Activated gamma-delta T cell (primary cell): Measurements from ENCODE around the gene SPATA21.

Source experiments
- DNase-seq: peaks from one replicate; lab custom pipeline; 2025; lab: John Stamatoyannopoulos, UW

Gene SPATA21

DNA sequence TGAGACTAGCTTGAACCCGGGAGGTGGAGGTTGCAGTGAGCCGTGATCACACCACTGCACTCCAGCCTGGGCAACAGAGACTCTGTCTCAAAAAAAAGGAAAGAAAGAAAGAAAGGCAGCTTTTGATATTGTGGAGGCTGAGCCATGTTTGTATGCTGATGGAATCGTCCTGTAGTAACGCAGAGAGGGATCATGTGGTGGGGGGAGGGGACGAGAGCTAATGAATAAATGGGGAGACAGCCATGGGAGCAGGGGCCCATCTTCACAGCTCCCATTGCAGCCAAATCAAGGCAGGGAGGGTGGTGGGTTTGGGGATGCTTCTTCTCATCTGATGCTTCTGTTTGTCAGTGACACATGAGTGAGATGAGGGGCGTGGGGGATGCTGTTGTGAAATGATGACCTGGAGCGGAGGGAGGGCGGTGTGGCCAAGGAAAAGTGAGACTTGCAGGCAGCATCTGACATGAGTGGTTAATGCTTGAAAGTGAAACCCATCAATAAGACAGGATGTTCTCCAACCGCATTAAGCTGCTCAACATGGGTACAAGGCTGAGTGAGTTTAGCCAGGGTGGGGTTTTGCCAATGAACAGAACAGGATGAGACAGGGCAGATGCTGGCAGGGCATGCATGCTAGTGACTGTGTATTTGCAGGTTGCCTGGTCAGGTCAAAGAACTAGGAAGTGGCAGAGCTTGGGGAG is 16.7 kb downstream of the SPATA21 start:
- DNase-seq = no peak

DNA sequence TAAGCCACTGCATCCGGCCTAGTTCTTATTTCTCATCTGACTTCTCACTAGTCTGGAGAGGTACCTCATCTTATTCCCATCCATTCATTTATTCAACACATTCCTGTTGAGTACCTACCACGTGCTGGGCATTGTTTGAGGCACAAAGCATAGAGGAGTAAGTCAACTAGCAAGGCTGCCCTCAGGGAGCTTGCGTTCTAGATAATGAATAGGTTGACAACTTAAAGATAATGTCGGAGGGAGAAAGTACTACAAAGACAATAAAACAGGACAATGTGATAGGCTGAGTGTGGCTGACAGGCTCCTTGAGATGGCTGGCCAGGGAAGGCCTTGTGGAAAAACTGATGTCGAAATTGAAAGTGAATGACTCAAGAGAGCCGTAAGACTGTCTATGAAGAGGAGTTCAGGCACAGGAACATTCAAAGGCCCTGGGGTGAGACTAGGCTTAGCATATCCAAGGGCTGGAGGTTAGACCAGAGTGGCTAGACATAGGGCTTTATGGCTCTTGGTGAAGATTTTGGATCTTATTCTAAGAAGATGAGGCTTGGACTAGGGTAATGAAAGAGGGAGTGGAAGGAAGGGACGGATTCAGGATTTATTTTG is 18.3 kb downstream of the SPATA21 start:
- DNase-seq = no peak

DNA sequence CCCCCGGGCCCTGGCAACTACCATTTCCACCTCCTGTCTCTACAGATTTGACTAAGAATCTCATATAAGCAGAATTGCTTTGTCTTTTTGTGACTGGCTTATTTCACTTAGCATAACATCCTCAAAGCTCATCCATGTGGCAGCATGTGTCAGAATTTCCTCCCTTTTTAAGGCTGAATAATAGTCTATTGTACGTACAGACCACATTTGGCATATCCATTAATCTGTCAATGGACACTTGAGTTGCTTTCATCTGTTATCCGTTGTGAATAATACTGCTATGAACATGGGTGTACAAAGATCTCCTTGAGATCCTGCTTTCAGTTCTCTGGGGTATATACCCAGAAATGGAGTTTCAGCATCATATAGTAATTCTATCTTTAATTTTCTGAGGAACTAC is 24.0 kb downstream of the SPATA21 start:
- DNase-seq = no peak

DNA sequence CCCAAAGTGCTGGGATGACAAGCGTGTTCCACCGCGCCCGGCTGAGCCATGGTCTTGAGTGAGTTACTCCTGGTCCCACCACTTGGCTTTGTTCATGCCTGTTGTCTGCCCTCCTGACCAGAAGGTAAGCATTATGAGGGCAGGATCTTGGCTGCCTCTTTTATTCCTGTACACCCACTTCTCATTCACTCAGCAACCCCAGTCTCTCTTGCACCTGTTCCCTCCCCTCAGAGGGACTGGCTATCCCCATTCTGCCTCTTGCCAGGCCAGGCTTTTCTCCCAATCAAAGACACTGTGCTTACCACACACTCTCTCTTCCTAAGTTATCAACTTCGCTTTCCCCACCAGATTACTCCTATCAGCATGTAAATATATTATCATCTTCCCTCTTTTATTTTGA is 26.4 kb downstream of the SPATA21 start:
- DNase-seq = no peak

DNA sequence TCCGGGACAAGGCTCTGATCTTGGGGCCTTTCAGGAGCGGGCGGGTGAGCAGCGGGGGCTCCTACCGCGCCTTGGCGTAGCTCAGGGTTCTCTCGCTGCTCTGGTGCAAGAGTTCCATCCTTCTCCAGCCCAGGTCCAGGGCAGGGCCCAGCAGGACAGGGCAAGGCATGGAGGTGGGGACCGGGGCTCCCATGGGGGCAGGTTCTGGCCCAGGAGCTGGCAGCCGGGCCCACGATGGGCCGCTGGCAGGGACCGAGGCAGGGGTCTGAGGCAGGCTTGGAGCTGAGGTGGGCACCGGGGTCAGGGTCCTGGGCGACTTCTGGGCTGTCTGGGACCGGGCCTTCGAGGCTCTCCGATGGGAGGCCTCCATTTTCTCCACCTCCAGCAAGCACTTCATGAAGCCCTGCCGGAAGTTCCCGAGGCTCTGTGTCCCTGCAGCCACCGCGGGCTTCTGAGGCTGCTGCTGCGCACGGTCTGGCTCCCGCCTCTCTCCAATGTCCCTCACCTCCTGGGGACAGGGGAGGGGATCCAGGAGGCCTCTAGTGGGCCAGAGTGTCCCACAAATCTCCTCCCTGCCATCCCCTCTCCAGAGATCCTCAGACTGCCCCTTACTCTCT is 27.6 kb downstream of the SPATA21 start:
- DNase-seq = no peak

DNA sequence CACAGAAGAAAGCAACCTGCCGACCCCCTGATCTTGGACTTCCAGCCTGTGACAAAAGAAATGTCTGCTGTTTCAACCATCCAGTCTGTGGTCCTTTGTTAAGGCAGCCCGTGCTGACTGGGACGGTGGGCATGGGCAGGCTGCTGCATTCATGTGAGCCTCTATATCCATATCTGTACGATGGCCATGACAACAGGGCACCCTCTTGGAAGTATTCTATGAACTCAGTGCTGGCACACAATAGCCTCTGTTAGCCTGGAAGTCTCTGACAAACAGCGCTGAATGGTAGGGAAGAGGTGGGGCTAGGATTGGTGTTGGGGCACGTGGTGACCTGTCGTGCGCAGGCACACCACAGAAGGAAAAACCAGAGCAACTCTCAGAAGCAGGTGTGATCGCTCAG is 30.4 kb downstream of the SPATA21 start:
- no peak for DNase-seq

DNA sequence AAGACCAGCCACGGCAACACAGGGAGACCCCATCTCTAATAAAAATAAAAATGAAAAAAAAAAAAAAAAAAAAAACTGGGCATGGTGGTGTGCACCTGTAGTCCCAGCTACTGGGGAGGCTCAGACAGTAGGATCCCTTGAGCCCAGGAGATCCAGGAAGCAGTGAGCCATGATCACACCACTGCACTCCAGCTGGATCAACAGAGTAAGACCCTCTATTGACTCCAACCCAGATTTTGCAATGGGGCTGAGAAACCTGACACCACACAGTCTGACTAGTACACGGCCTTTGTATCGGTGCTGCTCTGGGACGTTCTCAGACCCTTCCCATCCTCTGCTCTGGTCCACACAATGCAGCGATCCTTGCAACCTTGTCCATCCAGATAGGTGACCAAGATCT is 31.8 kb downstream of the SPATA21 start:
- DNase-seq = no peak

DNA sequence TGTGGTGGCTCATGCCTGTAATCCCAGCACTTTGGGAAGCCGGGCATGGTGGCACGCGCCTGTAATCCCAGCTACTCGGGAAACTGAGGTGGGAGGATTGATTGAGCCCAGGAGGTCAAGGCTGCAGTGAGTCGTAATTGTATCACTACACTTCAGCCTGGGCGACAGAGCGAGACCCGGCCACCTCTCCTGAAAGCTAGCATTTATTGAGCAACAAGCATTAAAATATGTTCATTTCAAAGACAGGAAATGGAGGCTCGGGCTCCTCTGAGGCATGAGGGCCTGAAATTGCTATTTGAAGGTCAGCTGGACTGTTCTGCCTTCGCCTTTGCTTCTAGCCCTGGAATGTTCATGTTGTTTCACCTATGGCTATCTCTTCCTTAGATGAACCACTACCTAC is 34.5 kb downstream of the SPATA21 start:
- no peak for DNase-seq

DNA sequence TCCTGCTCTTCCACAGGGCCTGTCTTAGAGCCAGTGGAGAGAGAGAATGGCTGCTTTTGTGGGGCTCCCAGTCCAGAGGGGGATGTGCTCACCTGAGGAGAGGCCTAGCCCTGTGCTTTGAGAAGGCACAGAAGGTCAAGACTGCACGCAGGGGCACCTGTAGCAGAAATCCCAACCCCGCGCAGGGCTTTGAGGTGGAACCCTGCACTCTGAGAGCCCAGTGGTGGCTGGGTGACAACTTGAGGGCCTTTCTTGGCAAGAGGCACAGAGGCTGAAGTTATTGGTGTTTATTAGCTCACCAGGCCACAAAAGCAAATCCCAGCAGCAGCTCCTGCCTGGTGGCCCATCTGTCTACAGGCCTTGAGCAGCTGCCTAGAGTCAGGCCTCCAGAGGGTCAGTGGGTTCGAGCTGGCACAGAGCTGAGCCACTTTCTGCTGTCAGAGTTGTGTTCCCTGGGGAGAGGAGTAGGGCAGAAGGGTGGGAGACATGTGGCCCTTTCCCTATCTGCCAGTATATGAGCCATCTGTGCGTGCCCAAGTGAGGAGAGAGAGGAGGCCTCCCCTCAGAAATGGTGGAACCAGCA is 38.8 kb downstream of the SPATA21 start:
- DNase-seq = no peak

DNA sequence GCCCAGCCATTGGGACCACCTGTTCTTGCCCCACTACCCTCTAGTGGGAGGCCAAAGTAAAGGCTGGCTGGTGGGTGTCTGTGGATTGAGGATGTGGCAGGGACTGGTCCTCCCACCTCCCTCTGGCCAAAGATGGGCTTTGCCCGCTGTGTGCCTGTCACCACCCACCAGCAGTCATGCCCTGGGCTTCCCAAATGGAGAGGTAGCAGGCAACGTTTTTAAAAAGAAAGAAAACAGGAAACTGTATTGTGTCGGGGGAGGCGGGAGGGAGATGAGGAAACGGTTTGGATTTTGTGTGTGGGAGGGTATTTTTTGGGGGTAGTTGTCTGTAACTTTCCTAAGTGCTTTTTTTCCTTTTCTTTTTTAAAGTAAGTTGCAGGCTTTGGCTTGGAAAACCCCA is 40.1 kb downstream of the SPATA21 start:
- DNase-seq = no peak

DNA sequence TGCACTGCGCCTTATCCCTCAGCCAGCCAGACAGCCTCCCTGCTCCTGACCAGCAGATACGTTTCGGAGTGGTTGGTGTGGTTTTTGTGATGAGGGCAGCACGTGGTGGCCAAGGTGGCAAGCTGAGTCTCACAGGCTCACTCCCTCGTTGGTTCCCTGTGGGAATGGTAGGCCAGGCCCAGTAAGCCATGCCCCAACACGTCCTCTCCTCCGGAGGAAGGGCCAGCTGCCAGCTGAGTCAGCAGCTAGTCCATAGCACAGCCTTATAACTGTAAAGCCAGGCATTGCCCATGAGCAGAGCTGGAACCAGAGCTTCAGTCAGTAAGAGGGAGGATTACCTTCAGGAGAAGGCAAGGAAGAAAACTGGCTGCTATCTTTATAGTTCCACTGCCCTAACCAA is 40.6 kb downstream of the SPATA21 start:
- no peak for DNase-seq

DNA sequence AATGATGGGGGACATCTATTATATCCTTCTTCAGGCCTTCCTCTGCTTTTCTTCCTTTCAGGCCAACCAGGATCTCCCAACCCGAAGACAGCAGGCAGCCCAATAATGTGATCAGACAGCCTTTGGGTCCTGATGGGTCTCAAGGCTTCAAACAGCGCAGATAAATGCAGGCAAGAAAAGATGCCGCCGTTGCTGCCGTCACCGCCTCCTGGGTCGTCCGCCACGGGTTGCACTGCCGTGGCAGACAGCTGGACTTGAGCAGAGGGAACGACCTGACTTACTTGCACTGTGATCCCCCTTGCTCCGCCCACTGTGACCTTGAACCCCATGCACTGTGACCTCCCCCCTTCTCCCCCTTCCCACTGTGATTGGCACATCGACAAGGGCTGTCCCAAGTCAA is 42.2 kb downstream of the SPATA21 start:
- DNase-seq = no peak

DNA sequence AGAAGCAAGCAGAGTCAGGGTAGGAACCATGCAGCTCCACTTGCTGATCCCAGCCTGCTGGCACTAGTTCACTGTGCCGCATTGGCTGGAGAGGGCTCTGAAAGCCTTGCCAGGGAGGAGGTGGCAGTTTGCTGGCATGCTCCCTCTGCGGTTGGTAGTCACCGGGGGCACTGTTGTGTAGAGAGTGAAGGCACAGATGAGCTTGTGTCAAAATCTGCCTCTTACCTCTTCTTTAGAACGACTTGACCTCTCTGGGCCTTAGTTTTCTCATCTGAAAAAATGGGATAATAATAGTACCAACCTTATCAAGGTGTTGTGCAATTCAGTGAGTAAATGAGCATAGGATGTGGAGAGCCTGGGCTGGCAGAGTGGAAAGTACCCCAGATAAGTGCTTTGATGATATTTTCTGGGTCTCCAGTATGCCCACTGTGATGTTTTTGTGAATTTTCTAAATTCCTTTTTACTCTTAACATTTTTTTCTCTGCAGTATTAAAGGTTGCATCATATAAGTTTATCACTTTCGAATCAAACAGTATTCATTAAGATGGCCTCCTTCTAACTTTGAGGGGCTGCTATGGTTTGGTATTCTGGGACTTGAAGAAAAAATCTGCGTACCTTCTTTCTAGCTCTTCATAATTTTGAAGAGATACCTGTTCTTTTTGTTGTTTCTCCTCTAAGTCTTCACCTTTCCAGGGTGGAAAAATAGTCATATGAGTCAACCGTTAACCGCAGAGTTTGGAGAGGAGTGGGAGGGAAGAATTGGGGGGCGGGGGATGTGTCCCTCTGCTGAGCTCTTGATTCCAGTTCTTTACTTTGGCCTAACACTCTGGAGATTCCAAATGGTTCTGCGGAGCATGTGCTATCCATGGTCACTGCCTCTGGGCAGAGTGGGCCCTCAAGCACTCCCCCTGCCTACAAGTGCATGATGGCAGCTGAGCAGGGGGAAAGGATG is 43.4 kb downstream of the SPATA21 start:
- DNase-seq = no peak

DNA sequence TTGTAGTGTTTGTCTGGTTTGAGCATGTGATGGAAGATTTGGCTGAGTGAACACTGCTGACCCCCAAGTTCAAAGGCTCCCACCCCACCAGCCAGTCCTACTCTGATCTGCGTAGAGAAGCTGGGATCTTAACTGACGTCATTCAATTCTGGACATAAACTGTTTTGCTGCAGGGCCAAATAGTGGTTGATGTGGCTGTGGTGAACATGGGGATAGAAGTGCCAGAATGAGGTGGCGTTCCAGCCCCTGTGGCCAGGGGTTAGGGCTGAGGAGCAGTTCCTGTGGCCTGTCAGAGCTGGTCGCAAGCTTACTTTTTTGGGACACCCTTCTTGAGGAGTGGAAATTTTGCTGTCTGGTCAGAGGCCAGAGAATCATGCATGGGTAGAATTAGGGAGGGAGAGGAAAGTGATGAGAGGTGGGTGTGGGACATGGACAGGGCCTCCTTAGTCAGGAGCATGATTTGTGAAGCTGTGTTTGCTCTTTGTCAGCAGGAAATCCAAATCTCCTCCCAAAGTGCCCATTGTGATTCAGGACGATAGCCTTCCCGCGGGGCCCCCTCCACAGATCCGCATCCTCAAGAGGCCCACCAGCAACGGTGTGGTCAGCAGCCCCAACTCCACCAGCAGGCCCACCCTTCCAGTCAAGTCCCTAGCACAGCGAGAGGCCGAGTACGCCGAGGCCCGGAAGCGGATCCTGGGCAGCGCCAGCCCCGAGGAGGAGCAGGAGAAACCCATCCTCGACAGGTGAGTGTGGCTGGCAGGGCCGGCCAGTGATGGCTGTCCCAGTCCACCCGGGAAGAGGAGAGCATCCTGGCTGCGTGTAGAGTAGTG is 44.3 kb downstream of the SPATA21 start:
- no peak for DNase-seq

DNA sequence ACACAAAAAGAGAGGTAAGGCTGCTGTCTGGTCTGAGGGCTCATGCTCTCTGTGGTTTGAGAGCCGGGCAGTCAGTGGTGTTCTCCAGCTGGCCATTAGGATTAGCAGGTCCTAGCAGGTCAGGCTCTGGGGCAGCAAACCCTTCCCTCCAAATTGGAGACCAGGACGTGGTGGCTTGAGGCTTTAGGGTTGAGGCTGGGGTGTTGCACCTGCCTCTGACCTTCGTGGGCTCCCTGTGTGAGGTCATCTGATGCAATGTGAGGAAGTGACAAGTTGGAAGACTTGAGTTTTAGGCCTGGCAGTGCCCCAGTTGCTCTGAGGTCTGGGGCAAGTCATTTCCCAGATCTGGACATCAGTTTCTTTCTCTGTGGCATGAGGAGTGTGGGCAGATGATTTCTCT is 45.8 kb downstream of the SPATA21 start:
- no peak for DNase-seq

DNA sequence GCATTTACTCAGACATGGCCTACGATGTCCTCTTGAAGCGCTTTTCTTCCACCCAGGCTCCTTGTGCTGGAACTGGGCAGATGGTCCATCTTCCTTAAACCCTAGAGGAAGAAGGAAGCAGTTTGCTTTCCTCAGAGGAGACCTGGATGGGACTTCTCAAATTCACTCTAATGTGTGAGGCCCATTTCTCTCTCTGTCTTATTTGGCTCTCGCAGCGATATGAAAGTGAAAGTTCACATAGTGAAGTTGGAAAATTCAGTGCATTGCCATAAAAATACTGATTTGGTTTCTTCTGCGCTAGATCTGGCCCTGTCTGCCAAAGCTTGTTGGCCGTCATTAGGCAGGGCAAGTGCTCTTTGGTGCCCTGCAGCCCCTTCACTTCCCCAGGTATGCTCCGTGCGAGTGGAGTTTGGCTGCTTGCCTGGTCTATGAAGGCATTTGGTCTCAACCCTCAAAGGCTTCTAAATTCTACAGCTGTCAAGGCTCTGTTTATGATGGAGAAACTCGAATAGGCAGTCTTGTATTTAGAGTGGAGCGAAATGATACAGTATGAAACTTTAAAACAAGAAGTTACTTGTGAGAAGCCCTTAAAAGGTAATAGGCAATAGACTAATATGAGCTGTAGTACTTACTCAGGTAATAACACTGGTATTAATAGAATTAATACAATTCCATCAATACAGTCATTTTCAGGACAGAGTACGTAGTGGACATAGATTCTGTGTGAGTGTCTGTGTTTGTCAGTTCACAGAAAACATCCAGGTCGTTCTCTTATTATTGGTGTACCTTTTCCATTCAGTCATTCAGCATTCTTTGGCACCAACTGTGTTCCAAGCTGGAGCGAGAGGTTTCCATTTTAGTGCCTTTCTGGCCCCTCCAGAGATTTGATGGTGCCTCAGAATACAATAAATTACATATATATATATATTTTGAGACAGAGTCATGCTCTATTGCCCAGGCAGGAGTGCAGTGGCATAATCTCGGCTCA is 49.7 kb downstream of the SPATA21 start:
- no peak for DNase-seq

DNA sequence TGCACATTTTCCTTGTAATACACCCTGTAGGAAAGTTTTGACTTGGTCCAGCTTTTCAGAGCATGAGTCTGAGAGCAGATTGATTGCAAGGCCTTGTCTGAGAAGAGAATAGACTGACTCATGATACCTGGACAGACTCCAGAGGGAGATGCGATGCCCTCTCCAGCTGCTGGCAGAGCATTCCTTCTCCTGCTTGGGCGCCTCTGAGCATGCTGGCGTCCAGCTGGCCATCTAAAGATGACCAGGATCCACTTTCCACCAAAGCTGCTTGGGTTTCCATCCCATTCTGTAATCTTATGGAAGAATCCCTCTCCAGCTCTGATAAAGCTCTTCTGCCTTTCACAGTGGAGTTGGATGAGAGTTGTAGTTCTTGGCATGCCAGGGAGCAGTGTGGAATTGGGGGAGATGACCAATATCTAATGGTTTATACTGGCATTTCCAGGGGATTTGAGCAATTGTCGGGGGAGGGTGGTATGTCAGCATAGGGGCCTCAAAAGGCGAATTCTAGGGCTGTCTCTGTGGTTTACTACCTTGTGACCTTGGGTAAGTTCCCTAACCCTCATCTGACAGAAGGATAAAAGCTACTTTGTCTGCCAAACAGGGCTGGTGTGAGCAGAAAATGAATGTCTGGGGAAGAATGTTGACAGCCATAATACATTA is 50.6 kb downstream of the SPATA21 start:
- DNase-seq = no peak

DNA sequence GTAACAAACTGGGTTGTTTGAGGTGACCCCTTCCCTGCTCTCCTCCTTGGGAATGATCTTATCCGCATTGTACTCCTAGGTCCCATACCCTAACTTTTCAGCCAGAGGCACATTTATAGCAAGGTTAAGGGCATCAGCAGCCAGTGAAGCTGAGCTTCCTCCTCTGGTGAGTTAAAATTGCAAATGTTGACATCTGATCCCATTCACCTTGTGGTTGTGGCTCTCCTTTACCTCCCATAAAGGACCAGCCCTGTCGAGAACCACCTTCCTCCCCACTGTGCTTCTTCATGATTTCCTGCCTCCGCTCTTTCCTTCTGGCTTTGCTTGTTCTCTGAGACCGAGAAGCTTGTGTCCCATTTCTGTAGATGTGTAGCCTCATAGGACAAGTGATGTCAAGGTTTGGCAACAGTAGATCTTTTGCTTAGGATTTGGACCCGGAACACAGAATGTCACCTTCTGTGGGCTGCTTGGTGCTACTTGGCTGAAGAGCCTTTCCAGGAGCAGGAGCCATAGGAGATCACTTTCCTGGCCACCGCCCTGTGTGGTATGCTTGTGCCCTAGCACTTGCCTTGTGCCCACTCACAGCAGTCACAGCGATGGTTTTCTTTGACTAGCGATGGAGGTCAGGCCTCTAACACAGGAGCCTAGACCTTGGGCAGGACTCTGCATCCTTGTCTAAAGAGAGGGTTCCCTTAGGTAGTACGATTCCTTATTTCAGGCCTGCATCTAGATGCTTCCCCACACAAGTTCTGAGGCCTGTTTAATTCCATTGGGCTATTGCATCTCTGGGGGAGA is 51.4 kb downstream of the SPATA21 start:
- no peak for DNase-seq

DNA sequence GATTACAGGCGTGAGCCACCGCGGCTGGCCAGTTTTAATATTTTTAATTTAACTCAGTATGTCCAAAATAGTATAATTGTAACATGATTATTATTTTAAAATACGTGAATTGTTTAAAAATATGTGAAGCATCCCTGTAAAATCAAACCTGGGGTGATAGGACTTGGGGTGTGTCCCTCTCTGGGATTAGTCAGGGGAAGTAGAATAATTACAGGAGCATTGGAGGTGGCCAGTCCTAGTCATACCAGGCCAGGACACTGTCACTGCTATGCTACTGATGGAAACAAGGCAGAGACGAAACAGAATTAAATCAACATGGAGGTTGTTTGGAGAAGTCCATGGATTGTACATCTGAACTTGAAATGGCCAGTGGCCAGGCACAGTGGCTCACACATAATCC is 53.3 kb downstream of the SPATA21 start:
- no peak for DNase-seq
